GM12873 (cell line): Measurements from ENCODE around the gene ERCC8.

Source experiments
- CTCF ChIP-seq: IDR thresholded peaks from 2 replicates; pipeline ENCODE4 v1.5.1; 2012; ENCODE audit warnings: low read depth, mild to moderate bottlenecking, moderate library complexity, low read length, control low read depth; ENCODE audit not compliant: insufficient read depth; ENCODE audit errors: missing control alignments

ERCC8 gene

GRCh38 chr5:60977956-60978737 lies 33.3 kb upstream of the ERCC8 start:
- TF ChIP-seq CTCF, result no peak

DNA sequence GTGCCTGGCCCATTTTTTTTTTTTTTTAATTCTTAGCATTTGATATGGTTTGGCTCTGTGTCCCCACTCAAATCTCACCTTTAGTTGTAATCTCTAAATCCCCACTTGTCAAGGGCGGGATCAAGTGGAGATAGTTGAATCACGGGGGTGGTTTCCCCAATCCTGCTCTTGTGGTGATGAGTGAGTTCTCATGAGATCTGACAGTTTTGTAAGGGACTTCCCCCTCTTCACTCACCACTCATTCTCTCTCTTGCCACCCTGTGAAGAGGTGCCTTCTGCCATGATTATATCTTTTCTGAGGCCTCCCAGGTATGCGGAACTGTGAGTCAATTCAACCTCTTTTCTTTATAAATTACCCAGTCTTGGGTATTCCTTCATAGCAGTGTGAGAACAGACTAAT lies 27.4 kb upstream of the ERCC8 start:
- no peak for TF ChIP-seq CTCF

DNA sequence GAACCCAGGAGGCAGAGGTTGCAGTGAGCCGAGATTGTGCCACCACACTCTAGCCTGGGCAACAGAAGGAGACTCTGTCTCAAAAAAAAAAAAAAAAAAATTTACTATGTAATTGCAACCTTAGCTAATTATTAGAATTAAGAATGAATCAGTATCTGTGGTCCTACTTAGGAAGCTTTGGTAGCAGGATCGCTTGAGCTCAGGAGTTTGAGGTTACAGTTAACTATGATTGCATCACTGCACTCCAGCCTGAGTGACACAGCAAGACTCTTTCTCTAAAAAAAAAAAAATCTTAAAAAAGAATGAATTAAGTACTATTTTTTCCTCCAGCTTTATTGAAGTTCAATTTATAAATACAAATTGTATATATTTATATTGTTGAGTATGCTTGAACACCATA lies 16.8 kb upstream of the ERCC8 start:
- no peak for TF ChIP-seq CTCF

GRCh38 chr5:60960591-60960990 lies 15.7 kb upstream of the ERCC8 start:
- peak; percentile 45 for TF ChIP-seq CTCF

GRCh38 chr5:60959156-60959555 lies 14.3 kb upstream of the ERCC8 start:
- no peak for TF ChIP-seq CTCF

GRCh38 chr5:60958712-60959111 lies 13.8 kb upstream of the ERCC8 start:
- no peak for TF ChIP-seq CTCF

GRCh38 chr5:60958088-60958487 lies 13.2 kb upstream of the ERCC8 start:
- no peak for TF ChIP-seq CTCF
